ENCODE results near the gene TMEM117.
"Not testable (repeated sequence)": the region's sequence is repeated elsewhere in the genome, so short reads cannot be mapped to it uniquely, and the experiment has no call there.

Gene TMEM117

GRCh38 chr12:44314007-44314500, 478.2 kb downstream of the TMEM117 start:
- no peak for DNase-seq (ENCODE audit: low read depth)
- H3K4me3 ChIP-seq (ENCODE audit: low read depth, low read length), result no peak overlapping the region

GRCh38 chr12:44317651-44318126, 481.8 kb downstream of the TMEM117 start:
- DNase-seq (ENCODE audit: low read depth), result no peak
- no peak overlapping the region for H3K4me3 ChIP-seq (ENCODE audit: low read depth, low read length)

GRCh38 chr12:44331269-44331668, 495.4 kb downstream of the TMEM117 start:
- no peak for DNase-seq (ENCODE audit: low read depth)
- H3K4me3 ChIP-seq (ENCODE audit: low read depth, low read length), result no peak overlapping the region

GRCh38 chr12:44334347-44334746, 498.5 kb downstream of the TMEM117 start:
- H3K4me3 ChIP-seq (ENCODE audit: low read depth, low read length), result no peak overlapping the region
- no peak for DNase-seq (ENCODE audit: low read depth)

GRCh38 chr12:44335030-44335429, 499.1 kb downstream of the TMEM117 start:
- DNase-seq (ENCODE audit: low read depth), result no peak
- H3K4me3 ChIP-seq (ENCODE audit: low read depth, low read length), result no peak overlapping the region

- no peak overlapping the region for H3K4me3 ChIP-seq (ENCODE audit: low read depth, low read length)
- DNase-seq (ENCODE audit: low read depth), result no peak
Observed at GRCh38 chr12:44336577-44336976, 500.7 kb downstream of the TMEM117 start.

- H3K4me3 ChIP-seq (ENCODE audit: low read depth, low read length), result no peak overlapping the region
- no peak for DNase-seq (ENCODE audit: low read depth)
Observed at GRCh38 chr12:44342371-44342770, 506.5 kb downstream of the TMEM117 start.

- DNase-seq (ENCODE audit: low read depth), result no peak
- H3K4me3 ChIP-seq (ENCODE audit: low read depth, low read length), result no peak overlapping the region
Observed at GRCh38 chr12:44347145-44347544, 511.3 kb downstream of the TMEM117 start.

GRCh38 chr12:44357494-44357893, 521.6 kb downstream of the TMEM117 start:
- DNase-seq (ENCODE audit: low read depth), result no peak
- H3K4me3 ChIP-seq (ENCODE audit: low read depth, low read length), result no peak overlapping the region

GRCh38 chr12:44358636-44359035, 522.8 kb downstream of the TMEM117 start:
- DNase-seq (ENCODE audit: low read depth), result no peak
- no peak overlapping the region for H3K4me3 ChIP-seq (ENCODE audit: low read depth, low read length)

- no peak overlapping the region for H3K4me3 ChIP-seq (ENCODE audit: low read depth, low read length)
- no peak for DNase-seq (ENCODE audit: low read depth)
Observed at GRCh38 chr12:44362947-44363346, 527.1 kb downstream of the TMEM117 start.

- H3K4me3 ChIP-seq (ENCODE audit: low read depth, low read length), result no peak overlapping the region
- DNase-seq (ENCODE audit: low read depth), result no peak
Observed at GRCh38 chr12:44367136-44367535, 531.3 kb downstream of the TMEM117 start.

- H3K4me3 ChIP-seq (ENCODE audit: low read depth, low read length), result no peak overlapping the region
- DNase-seq (ENCODE audit: low read depth), result no peak
Observed at GRCh38 chr12:44367916-44368315, 532.0 kb downstream of the TMEM117 start.

- DNase-seq (ENCODE audit: low read depth), result no peak
- H3K4me3 ChIP-seq (ENCODE audit: low read depth, low read length), result no peak overlapping the region
Observed at GRCh38 chr12:44369998-44370397, 534.1 kb downstream of the TMEM117 start.

- no peak for DNase-seq (ENCODE audit: low read depth)
Observed at GRCh38 chr12:44370982-44371381, 535.1 kb downstream of the TMEM117 start.

GRCh38 chr12:44372259-44372658, 536.4 kb downstream of the TMEM117 start:
- H3K4me3 ChIP-seq (ENCODE audit: low read depth, low read length), result no peak overlapping the region
- peak; percentile 4 for DNase-seq (ENCODE audit: low read depth)

More at GRCh38 chr12:44370982-44371381, 535.1 kb downstream of the TMEM117 start:
- H3K4me3 ChIP-seq (ENCODE audit: low read depth, low read length), result no peak overlapping the region

- DNase-seq (ENCODE audit: low read depth), result no peak
- no peak overlapping the region for H3K4me3 ChIP-seq (ENCODE audit: low read depth, low read length)
Observed at GRCh38 chr12:44375694-44376093, 539.8 kb downstream of the TMEM117 start.

- no peak overlapping the region for H3K4me3 ChIP-seq (ENCODE audit: low read depth, low read length)
- DNase-seq (ENCODE audit: low read depth), result no peak
Observed at GRCh38 chr12:44377443-44378187, 541.7 kb downstream of the TMEM117 start.

GRCh38 chr12:44379113-44379512, 543.2 kb downstream of the TMEM117 start:
- not testable (repeated sequence) for DNase-seq (ENCODE audit: low read depth)

GRCh38 chr12:44379831-44380230, 544.0 kb downstream of the TMEM117 start:
- no peak for DNase-seq (ENCODE audit: low read depth)
- H3K4me3 ChIP-seq (ENCODE audit: low read depth, low read length), result no peak overlapping the region

More at GRCh38 chr12:44379113-44379512, 543.2 kb downstream of the TMEM117 start:
- H3K4me3 ChIP-seq (ENCODE audit: low read depth, low read length), result not testable (repeated sequence)

- DNase-seq (ENCODE audit: low read depth), result no peak
- no peak overlapping the region for H3K4me3 ChIP-seq (ENCODE audit: low read depth, low read length)
Observed at GRCh38 chr12:44380861-44381260, 545.0 kb downstream of the TMEM117 start.
